Neural progenitor cell (in vitro differentiated cells): ENCODE results near the gene BTRC.

ENCODE experiments used
- EZH2 ChIP-seq: fragments of 200-600 bp; sonication (generic); IDR thresholded peaks from 2 replicates; pipeline ENCODE4 v1.6.1; 2017; ENCODE audit warnings: antibody characterized with exemption, mild to moderate bottlenecking, moderate library complexity
- EZH2phosphoT487 ChIP-seq: fragments of 200-600 bp; sonication (generic); IDR thresholded peaks from 2 replicates; pipeline ENCODE4 v1.6.1; 2017; ENCODE audit warnings: antibody characterized with exemption
- TF ChIP-seq, protein P1 (sequence below): fragments of 200-600 bp; sonication (generic); IDR thresholded peaks from 2 replicates; pipeline ENCODE4 v1.5.1; 2017; ENCODE audit warnings: antibody characterized with exemption, mild to moderate bottlenecking

DNA sequence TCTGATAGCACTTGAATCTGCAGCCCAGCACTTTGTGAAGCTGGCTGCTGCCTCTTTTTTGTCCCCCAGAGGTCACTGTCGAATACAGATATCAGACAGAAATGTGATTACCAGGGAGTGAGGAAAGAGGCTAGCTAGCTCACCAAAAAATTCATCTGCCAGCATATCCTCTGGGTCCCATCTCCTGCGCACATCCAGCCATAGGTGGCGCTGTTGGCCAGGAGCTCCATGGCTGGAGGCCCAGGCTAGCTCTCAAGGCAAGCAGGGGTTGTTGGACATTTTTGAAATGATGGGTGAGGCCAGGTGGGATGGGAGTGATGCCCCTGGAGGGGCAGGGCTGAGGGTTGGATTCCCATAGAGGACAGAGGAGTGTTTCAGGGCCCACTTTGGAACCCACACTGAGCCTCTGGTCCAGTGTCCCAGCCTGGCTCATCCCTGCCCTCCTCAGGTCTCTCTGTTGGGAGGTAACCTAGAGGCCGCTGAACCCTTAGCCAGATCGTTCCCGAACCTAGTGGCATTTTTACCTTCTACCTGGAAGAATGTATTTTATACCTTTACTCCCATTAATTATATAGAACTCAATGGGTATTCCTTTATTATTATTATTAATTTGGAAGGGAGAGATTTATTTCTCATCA, 248.9 kb downstream of the BTRC start:
- TF ChIP-seq, protein P1, sequence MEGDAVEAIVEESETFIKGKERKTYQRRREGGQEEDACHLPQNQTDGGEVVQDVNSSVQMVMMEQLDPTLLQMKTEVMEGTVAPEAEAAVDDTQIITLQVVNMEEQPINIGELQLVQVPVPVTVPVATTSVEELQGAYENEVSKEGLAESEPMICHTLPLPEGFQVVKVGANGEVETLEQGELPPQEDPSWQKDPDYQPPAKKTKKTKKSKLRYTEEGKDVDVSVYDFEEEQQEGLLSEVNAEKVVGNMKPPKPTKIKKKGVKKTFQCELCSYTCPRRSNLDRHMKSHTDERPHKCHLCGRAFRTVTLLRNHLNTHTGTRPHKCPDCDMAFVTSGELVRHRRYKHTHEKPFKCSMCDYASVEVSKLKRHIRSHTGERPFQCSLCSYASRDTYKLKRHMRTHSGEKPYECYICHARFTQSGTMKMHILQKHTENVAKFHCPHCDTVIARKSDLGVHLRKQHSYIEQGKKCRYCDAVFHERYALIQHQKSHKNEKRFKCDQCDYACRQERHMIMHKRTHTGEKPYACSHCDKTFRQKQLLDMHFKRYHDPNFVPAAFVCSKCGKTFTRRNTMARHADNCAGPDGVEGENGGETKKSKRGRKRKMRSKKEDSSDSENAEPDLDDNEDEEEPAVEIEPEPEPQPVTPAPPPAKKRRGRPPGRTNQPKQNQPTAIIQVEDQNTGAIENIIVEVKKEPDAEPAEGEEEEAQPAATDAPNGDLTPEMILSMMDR = peak; percentile 98
- TF ChIP-seq EZH2phosphoT487 = no peak
- no peak for TF ChIP-seq EZH2
